Astrocyte of the cerebellum (primary cell): ENCODE data around the gene GSTP1.

Experiments used
- DNase-seq: peaks from one replicate; pipeline ENCODE4 v3.0.0-alpha.2; 2011; ENCODE audit warnings: low read depth
- H3K4me3 ChIP-seq: 2 replicates; pipeline ENCODE4 v1.5.1; 2011; ENCODE audit warnings: mild to moderate bottlenecking, low read depth, low read length, moderate library complexity
- in situ Hi-C: cut with HindIII; loops from 2 replicates; pipeline ENCODE4 v1.10.0; 2017; ENCODE audit warnings: low sequenced_read_pairs
- TF ChIP-seq, protein P1 (sequence below): IDR thresholded peaks from 2 replicates; pipeline ENCODE4 v1.5.1; 2012; ENCODE audit warnings: low read length, low read depth, moderate library complexity, mild to moderate bottlenecking; ENCODE audit errors: missing control alignments

Gene GSTP1

DNA sequence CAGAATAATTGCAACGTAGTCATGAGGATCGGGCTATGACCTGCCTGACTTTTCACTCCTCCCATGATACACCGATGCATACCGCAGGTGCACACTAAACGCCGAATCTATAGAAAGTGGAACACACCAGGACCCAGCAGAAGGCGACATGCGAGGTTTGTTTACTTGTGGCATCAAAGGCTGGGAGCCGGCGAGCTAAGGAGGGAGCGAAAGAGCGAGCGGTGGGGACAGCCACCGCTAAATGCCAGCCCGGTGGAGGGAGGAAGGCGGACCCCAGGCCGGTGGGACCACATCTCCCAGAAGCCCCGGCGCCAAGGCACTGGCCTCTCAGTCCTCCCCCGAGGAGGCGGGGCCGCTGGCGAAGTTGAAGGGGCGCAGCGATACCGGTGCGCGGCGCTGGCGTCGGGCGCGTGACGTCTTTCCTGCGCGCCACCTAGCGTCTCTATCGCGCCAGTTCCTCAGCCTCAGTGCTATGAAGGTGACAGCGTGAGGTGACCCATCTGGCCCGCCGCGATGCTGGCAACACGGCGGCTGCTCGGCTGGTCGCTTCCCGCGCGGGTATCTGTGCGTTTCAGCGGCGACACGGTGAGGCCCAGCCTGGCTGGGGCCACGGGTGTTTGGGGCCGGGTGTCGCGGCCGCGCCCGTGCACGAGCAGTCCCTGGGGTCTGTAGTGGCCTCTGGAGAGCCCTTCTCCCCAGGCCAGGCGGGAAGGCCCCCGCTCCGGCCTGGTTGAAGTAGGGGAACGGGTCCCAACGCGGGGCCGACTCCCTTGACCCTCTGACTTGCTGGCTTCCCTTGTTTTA lies 23.1 kb downstream of the GSTP1 start, which contains the start of gene NDUFV1:
Gene NDUFV1 (plus strand): TSS at position 445 of the 804 bp plus-strand sequence. CDS start 69 bp downstream, at position 514.
- H3K4me3 ChIP-seq: peak within 1 kb of the TSS; percentile 72
- TF ChIP-seq, protein P1, sequence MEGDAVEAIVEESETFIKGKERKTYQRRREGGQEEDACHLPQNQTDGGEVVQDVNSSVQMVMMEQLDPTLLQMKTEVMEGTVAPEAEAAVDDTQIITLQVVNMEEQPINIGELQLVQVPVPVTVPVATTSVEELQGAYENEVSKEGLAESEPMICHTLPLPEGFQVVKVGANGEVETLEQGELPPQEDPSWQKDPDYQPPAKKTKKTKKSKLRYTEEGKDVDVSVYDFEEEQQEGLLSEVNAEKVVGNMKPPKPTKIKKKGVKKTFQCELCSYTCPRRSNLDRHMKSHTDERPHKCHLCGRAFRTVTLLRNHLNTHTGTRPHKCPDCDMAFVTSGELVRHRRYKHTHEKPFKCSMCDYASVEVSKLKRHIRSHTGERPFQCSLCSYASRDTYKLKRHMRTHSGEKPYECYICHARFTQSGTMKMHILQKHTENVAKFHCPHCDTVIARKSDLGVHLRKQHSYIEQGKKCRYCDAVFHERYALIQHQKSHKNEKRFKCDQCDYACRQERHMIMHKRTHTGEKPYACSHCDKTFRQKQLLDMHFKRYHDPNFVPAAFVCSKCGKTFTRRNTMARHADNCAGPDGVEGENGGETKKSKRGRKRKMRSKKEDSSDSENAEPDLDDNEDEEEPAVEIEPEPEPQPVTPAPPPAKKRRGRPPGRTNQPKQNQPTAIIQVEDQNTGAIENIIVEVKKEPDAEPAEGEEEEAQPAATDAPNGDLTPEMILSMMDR: peak; percentile 44
- in situ Hi-C loops: no loop called here
- peak; percentile 74 for DNase-seq

DNA sequence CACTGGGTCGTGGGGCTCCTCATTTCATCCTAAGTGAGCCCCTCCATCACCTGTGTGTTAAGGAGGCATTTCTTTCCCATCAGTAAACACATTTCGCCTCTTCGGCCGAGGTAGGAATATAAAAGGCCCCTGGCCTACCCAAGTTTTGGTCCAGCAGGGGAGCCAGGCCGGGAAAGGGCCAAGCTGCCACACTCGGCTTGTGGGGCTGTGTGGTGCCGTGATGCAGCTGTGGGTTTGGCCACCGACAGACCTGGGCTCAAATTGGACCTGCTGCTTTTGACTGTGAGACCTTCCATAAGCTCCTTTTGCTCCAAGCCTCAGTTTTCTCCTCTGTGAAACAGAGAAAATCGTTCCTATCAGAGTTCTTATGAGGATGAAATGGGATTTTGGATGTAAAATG lies 23.9 kb downstream of the GSTP1 start:
- H3K4me3 ChIP-seq: peak overlapping the region; percentile 72
- in situ Hi-C loops: no loop called here
- no peak for DNase-seq
- TF ChIP-seq, protein P1: no peak

DNA sequence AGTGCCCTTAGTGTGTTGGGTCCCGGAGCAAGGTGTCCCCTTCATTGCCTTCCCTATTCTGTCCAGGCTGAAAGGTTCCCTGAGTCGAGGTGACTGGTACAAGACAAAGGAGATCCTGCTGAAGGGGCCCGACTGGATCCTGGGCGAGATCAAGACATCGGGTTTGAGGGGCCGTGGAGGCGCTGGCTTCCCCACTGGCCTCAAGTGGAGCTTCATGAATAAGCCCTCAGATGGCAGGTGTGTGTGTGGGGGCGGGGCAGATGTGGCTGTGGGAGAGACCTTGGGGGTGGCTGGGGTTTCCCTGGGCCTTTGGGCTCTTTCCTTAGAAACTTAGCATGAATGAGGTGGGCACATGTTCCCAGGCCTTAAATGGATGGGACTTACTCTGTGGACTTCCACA lies 24.9 kb downstream of the GSTP1 start:
- no peak for DNase-seq
- in situ Hi-C loops: no loop called here
- no peak overlapping the region for H3K4me3 ChIP-seq
- TF ChIP-seq, protein P1: no peak

DNA sequence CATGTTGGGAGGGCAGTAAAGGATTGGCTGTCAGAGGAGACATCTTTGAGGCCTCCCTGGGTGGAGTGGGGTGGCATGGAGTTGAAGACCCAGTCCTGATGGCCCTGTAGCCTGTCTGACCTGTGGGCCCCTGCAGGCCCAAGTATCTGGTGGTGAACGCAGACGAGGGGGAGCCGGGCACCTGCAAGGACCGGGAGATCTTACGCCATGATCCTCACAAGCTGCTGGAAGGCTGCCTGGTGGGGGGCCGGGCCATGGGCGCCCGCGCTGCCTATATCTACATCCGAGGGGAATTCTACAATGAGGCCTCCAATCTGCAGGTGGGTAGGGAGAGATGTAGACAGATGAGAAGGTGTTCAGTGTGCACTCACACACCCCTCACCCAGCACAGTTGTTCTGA lies 25.7 kb downstream of the GSTP1 start:
- TF ChIP-seq, protein P1: no peak
- in situ Hi-C loops: no loop called here
- DNase-seq: no peak
- no peak overlapping the region for H3K4me3 ChIP-seq

DNA sequence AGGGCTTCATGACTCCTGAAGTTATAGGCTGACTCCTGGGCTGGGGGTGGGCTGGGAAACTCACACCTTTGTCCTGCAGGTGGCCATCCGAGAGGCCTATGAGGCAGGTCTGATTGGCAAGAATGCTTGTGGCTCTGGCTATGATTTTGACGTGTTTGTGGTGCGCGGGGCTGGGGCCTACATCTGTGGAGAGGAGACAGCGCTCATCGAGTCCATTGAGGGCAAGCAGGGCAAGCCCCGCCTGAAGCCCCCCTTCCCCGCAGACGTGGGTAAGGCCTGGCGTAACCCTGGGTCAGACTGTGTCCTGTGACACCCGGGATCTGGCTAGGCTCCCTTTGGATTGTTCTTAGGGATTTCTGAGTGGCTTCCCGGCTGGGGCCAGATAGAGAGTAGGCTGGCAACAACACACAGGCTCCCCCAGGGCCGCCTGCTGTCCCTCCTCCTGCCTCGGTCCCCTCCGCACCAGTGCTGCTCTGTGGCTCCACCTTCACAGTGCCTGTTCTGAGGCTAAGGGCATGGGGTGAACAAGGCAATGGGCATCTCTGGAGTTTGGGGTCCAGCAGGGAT lies 26.8 kb downstream of the GSTP1 start:
- TF ChIP-seq, protein P1: no peak
- in situ Hi-C loops: no loop called here
- no peak overlapping the region for H3K4me3 ChIP-seq
- no peak for DNase-seq

DNA sequence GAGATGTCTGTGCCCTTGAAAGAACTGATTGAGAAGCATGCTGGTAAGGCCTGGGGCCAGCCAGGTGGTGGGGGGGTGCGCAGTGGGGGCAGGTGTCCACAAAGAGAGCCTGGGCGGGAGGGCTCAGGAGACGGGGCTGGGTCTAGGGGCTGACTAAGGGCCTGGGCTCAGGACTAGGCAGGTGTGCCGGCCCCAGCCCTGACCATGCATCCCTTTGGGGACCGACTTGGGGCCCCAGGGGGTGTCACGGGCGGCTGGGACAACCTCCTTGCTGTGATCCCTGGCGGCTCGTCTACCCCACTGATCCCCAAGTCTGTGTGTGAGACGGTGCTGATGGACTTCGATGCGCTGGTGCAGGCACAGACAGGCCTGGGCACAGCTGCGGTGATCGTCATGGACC lies 27.6 kb downstream of the GSTP1 start:
- TF ChIP-seq, protein P1: no peak
- no peak overlapping the region for H3K4me3 ChIP-seq
- DNase-seq: no peak
- in situ Hi-C loops: no loop called here
